Keratinocyte (primary cell): ENCODE data around the gene KICS2. TPM values are rescaled to one million over a fixed set of nuclear protein-coding genes. Genes with fewer than 3 reads are reported as not detected.
A peak's percentile ranks its signal among the peaks of the same experiment; 100 is the strongest.

Source experiments
- DNase-seq: peaks from one replicate; pipeline ENCODE4 v3.0.0-alpha.2; 2011; ENCODE audit warnings: low read depth, missing footprints, low spot score
- FAIRE-seq: peaks from 2 replicates; lab custom pipeline; 2011; peaks lifted over from hg19 to GRCh38; lab: Jason Lieb, UNC
- H2AFZ ChIP-seq: 2 replicates; pipeline ENCODE4 v1.6.0; 2012; ENCODE audit warnings: low read length, control low read depth, inconsistent platforms; ENCODE audit not compliant: control insufficient read depth
- H3K27ac ChIP-seq: 2 replicates; pipeline ENCODE4 v1.5.1; 2011; ENCODE audit warnings: low read length; ENCODE audit not compliant: control insufficient read depth, insufficient read depth
- H3K27me3 ChIP-seq: 3 replicates; pipeline ENCODE4 v1.6.0; 2011; ENCODE audit warnings: low read length; ENCODE audit not compliant: control insufficient read depth, insufficient read depth; ENCODE audit errors: extremely low read depth
- H3K36me3 ChIP-seq, 2 experiments: 2 replicates in 1 of 2; 3 replicates in 1 of 2; pipeline ENCODE4 v1.5.1; 2011; ENCODE audit warnings: low read length in 2 of 2, mild to moderate bottlenecking in 1 of 2; ENCODE audit not compliant: control insufficient read depth in 2 of 2, insufficient read depth in 2 of 2; ENCODE audit errors: extremely low read depth in 1 of 2
- H3K4me1 ChIP-seq: 3 replicates; pipeline ENCODE4 v1.5.1; 2011; ENCODE audit warnings: low read length; ENCODE audit not compliant: control insufficient read depth, insufficient read depth; ENCODE audit errors: extremely low read depth
- H3K4me2 ChIP-seq: 3 replicates; pipeline ENCODE4 v1.6.0; 2011; ENCODE audit warnings: low read depth, low read length; ENCODE audit not compliant: control insufficient read depth, insufficient read depth; ENCODE audit errors: extremely low read depth
- H3K4me3 ChIP-seq, 3 experiments: fragments of 200-600 bp in 1 of 3; sonication (generic) in 1 of 3; 2 replicates in 2 of 3; 3 replicates in 1 of 3; pipeline ENCODE4 v1.5.1; 2011 to 2016; ENCODE audit warnings: low read length in 3 of 3, mild to moderate bottlenecking in 3 of 3, control low read depth in 2 of 3, inconsistent platforms in 1 of 3, low read depth in 1 of 3, mixed read lengths in 1 of 3, mixed run types in 1 of 3, moderate library complexity in 1 of 3; ENCODE audit not compliant: control insufficient read depth in 2 of 3, insufficient read depth in 2 of 3; ENCODE audit errors: extremely low read depth in 1 of 3
- H3K79me2 ChIP-seq: 2 replicates; pipeline ENCODE4 v1.6.0; 2012; ENCODE audit warnings: low read length; ENCODE audit not compliant: control insufficient read depth, insufficient read depth
- H3K9ac ChIP-seq: 3 replicates; pipeline ENCODE4 v1.6.0; 2011; ENCODE audit warnings: low read length; ENCODE audit not compliant: control insufficient read depth, insufficient read depth; ENCODE audit errors: extremely low read depth
- H3K9me1 ChIP-seq: 3 replicates; pipeline ENCODE4 v1.6.0; 2011; ENCODE audit warnings: low read length; ENCODE audit not compliant: control insufficient read depth, insufficient read depth; ENCODE audit errors: extremely low read depth
- H3K9me3 ChIP-seq: 2 replicates; pipeline ENCODE4 v1.5.1; 2012; ENCODE audit warnings: low read depth, low read length; ENCODE audit not compliant: control insufficient read depth
- H4K20me1 ChIP-seq: 3 replicates; pipeline ENCODE4 v1.6.0; 2011; ENCODE audit warnings: low read length; ENCODE audit not compliant: control insufficient read depth, insufficient read depth; ENCODE audit errors: extremely low read depth
- EZH2 ChIP-seq: IDR thresholded peaks from one replicate; pipeline ENCODE4 v1.6.1; 2012; ENCODE audit warnings: inconsistent platforms, mild to moderate bottlenecking, low read length, moderate library complexity
- dilution Hi-C: fragments of 300-500 bp; cut with MboI; formaldehyde crosslinking; loops from one replicate; pipeline ENCODE4 v1.7.0; 2020; ENCODE audit warnings: low sequenced_read_pairs; ENCODE audit not compliant: extremely low pct_ligation_motif_present
- polyA plus RNA-seq, 5 experiments: library from polyadenylated mRNA; depleted of rRNA in 3 of 5; stranded (reverse) in 3 of 5; stranded (forward) in 1 of 5; unstranded in 1 of 5; fragments of >200 nt; gene quantifications; 1 replicate in 1 of 5; 2 replicates in 3 of 5; 3 replicates in 1 of 5; pipeline versions ENCODE4 v1.2.1 to v1.2.3, GENCODE V29; 2011 to 2012; ENCODE audit warnings: missing spikeins in 2 of 5, low read depth in 1 of 5, low replicate concordance in 1 of 5
- TF ChIP-seq, protein P1 (sequence below), 3 experiments: IDR thresholded peaks in 1 of 3; conservative IDR thresholded peaks in 1 of 3; optimal IDR thresholded peaks in 1 of 3; 2 replicates in 2 of 3; 3 replicates in 1 of 3; pipeline versions ENCODE3 to v1.5.1; 2011; ENCODE audit warnings: low read length in 3 of 3, mild to moderate bottlenecking in 3 of 3, moderate library complexity in 2 of 3, control low read depth in 1 of 3, inconsistent platforms in 1 of 3; ENCODE audit not compliant: insufficient read depth in 2 of 3; ENCODE audit errors: extremely low read depth in 1 of 3

KICS2 gene
- polyA plus RNA-seq, 1 donor (not counting 4 experiments of a cell fraction or from before 2014, with no cell fraction given) = 6.2 TPM

DNA sequence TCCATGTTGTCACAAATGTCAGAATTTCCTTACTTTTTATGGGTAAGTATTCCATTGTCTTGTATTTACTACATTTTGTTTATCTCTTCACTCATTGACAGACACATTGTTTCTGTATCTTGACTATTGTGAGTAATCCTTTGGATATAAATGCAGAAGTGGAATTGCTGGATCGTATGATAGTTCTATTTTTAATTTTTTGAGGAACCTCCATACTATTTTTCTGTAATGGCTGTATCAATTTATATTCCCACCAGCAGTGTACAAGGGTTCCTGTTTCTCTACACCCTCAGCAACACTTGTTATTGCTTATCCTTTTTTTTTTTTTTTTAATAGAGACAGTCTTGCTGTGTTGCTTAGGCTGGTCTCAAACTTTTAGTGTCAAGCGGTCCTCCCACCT, 3.5 kb upstream of the KICS2 start:
- no peak for TF ChIP-seq EZH2
- TF ChIP-seq, protein P1, sequence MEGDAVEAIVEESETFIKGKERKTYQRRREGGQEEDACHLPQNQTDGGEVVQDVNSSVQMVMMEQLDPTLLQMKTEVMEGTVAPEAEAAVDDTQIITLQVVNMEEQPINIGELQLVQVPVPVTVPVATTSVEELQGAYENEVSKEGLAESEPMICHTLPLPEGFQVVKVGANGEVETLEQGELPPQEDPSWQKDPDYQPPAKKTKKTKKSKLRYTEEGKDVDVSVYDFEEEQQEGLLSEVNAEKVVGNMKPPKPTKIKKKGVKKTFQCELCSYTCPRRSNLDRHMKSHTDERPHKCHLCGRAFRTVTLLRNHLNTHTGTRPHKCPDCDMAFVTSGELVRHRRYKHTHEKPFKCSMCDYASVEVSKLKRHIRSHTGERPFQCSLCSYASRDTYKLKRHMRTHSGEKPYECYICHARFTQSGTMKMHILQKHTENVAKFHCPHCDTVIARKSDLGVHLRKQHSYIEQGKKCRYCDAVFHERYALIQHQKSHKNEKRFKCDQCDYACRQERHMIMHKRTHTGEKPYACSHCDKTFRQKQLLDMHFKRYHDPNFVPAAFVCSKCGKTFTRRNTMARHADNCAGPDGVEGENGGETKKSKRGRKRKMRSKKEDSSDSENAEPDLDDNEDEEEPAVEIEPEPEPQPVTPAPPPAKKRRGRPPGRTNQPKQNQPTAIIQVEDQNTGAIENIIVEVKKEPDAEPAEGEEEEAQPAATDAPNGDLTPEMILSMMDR (optimal IDR thresholded peaks at IDR 0.05 in 1 of 3, IDR thresholded peaks at IDR 0.05 in 1 of 3, conservative IDR thresholded peaks at IDR 0.05 in 1 of 3; ENCODE audit: extremely low read depth in 1 of 3, insufficient read depth in 2 of 3, low read length in 3 of 3) = no peak
- Histone ChIP-seq H3K9me1 (no peaks in the 10 kb centered on the region), H3K4me1 (peaks cover 10% of the 10 kb centered on the region), H3K79me2 (peaks cover 8% of the 10 kb centered on the region), H2AFZ (no peak overlapping the region), H3K4me2 (no peak overlapping the region), H3K36me3 (no peaks in the 10 kb centered on the region), H3K9ac (no peak overlapping the region), H3K9me3 (no peaks in the 10 kb centered on the region), H3K27me3 (no peaks in the 10 kb centered on the region), H3K27ac (no peak overlapping the region), H3K4me3 (no peak overlapping the region), H4K20me1 (no peaks in the 10 kb centered on the region)
- FAIRE-seq (no peak), DNase-seq (no peak)
- dilution Hi-C loops = no loop called here

DNA sequence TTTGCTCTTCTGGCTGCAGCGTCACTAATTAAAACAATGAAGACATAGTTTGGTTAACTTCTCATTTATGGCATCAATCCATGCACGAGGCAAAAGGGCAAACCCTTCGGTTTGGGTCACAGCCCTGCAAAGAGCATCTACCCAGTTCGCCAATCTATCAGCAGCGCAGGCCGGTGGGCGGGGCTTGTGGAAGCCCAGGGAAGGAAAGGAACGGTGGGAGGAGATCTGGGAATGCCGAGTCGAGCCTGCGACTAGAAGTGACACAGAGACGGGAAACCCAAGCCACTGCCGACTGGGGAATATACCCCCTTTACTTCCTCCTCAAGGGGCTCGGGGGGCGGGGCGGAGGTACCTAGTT, 466 bp downstream of the KICS2 start:
- dilution Hi-C loops = no loop called here
- Histone ChIP-seq H4K20me1 (no peaks in the 10 kb centered on the region), H3K79me2 (peaks cover 11% of the 10 kb centered on the region), H2AFZ (peak overlapping the region; percentile 99), H3K4me3 (peak overlapping the region; percentile 63 to 96 (median 85)), H3K27ac (peak overlapping the region; percentile 96), H3K9ac (peak overlapping the region; percentile 99), H3K4me1 (peaks cover 16% of the 10 kb centered on the region), H3K9me3 (no peaks in the 10 kb centered on the region), H3K9me1 (no peaks in the 10 kb centered on the region), H3K4me2 (peak overlapping the region; percentile 98), H3K27me3 (no peaks in the 10 kb centered on the region), H3K36me3 (no peaks in the 10 kb centered on the region)
- TF ChIP-seq, protein P1 (optimal IDR thresholded peaks at IDR 0.05 in 1 of 3, IDR thresholded peaks at IDR 0.05 in 1 of 3, conservative IDR thresholded peaks at IDR 0.05 in 1 of 3; ENCODE audit: extremely low read depth in 1 of 3, insufficient read depth in 2 of 3, low read length in 3 of 3) = no peak
- TF ChIP-seq EZH2 = no peak
- FAIRE-seq (peak; percentile 57), DNase-seq (peak; percentile 30)
